ENCODE measurements around the gene COQ4.
"Not testable (repeated sequence)": the region's sequence is repeated elsewhere in the genome, so short reads cannot be mapped to it uniquely, and the experiment has no call there.

Gene COQ4

DNA sequence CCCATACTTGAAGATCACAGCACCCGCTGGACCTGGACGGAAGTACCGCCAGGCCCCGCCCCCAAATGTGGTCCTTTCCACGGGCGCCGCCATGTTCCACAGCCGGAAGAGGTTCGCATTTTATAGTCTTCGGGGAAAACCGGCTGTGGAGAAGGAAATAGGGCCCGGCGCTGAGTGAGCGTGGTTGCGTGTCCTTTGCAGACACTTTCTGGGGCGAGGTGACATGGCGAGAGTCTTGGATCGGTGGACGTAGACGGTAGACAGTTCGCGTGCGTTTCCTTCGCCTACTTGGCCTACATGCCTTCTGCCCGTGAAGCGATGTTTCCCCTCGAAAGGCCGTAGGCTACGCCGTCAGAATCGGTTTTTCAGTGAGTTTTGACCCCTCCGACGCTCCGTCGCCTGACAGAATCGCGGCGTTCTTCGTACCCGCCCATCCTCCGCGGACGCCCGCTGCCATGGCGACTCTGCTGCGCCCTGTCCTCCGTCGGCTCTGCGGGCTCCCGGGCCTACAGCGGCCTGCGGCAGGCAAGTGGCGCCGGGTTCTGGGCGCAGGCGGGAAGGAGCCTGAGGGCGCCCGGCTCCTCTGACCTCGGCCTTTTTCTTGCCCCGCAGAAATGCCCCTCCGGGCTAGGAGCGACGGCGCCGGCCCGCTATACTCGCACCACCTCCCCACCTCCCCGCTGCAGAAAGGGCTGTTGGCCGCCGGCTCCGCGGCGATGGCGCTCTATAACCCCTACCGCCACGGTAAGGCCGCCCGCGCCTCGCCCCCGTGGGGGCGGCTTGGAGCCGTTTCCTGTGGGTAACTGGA, at the start of gene COQ4, which contains the start of gene TRUB2:
TSS of gene COQ4 (plus strand) at position 436 of the 808 bp plus-strand sequence. CDS start at position 456, 20 bp downstream.
TSS of gene TRUB2 (minus strand) at position 44 of the 808 bp plus-strand sequence. CDS start at position 5, 39 bp downstream.
- peak; percentile 92 for DNase-seq

DNA sequence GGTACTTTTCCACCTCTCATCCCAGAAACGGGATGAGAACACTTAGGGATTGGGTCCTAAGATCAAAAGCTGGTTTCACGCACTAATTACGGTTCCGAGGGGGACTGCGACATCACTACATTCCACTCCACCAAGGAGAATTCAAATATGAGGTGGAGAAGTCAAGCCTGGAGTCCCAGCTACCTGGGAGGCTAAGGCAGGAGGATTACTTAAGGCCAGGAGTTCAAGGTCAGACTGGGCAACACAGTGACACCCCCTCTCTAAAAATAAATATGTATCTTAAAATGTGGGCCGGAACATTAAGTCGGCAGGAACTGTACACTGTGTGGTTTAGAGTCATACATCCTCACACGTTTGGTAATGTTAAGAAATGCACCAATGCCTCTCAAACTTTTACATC, 48.4 kb upstream of the COQ4 start:
- DNase-seq = no peak

DNA sequence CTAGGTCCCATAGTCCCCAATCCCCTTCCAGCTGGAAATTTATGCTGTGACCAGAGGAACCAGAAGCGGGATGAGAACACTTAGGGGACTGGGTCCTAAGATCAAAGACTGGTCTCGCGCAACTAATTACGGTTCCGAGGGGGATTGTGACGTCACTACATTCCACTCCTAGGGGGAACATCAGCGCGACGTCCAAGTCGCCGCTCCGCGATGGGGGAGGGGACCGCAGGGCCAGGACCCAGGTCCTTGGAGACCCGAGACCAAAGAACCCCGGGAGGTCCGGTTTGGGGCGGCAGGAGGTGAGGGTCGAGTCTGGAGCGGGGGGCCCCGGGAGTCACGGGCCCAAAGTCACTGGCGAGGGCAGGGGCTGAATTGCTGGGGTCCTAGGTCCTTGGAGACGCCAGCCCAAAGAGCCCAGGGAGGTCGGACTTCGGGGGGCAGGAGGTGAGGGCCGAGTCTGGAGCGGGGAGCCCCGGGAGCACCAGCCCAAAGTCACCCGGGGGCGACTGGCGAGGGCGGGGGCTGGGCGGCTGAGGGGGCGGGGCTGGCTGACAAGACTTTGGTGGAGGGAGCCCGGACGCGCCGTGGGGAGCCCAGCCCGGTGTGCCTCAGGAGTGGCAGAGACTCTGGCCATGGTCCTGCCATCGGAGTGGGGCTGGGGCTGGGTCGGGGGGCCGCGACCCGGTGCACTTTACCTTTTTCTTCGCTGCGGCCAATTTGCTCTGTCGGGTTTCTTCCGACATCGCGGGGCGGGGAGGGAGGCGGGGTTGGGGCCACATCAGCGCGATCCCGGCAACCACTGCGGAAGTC, 47.2 kb upstream of the COQ4 start, which contains the start of gene GOLGA2:
TSS of gene GOLGA2 (minus strand) at position 810 of the 810 bp plus-strand sequence. CDS start at position 779, 31 bp downstream.
- DNase-seq = no peak

DNA sequence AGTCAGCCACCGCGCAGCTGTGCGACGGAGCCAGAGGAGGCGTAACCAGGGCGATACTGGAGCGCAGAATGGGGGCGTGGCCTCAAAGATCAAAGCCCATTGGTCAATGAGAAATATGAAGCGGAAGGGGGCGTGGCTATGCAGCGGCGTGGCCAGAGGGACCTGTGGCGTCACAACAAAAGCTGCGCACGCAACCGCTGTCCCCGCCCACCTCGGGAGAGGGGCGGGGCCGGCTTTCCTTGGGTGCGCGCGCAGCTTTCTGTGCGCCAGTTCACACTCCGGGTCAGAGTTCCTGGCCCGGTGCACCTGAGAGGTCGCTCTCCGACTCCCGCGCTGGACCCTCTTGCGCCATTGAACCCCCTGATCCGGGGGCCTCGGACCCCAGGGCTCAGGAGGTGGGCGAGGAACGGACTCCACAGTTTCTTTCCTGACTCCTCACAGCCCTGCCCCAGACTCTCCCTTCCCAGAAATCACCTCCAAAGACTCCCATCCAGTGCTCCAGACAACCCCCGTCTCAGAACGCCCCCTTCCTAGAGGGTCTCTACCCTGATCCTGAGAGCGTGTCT, 46.5 kb upstream of the COQ4 start, which contains the start of gene SWI5:
TSS of gene SWI5 (plus strand) at position 269 of the 566 bp plus-strand sequence.
- peak; percentile 95 for DNase-seq

DNA sequence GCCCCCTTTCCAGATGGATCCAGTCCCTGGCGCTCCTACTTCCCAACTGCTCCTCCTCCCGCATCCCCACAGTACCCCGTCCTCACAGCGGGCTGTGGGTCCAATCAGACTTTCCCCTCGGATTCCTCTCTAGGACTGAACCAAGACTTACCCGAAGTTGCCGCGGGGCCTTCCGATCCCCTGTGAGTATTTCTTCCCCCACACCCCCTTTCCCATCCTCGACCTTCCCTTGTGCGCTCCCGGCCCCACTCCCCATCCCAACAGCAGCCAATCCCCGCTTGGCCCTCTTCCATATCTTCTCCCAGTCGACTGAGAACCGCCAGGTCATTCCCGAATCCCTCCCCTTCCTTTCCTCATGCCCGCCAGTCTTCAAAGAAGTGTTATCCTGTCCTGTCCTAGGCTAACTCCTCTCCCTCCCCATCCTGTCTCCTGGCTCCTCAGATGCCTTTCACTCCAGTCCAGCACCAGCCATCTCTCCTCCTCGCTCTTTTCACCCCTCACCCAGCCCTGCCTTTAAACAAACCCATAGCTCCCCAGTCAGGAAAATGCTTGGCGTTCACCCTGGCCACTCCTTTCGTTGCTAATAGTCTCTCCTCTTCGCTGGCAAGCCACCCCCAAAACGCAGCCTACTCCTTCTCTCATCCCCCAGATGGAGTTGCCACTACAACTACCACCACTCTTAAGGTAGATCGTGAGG, 45.9 kb upstream of the COQ4 start:
- no peak for DNase-seq

DNA sequence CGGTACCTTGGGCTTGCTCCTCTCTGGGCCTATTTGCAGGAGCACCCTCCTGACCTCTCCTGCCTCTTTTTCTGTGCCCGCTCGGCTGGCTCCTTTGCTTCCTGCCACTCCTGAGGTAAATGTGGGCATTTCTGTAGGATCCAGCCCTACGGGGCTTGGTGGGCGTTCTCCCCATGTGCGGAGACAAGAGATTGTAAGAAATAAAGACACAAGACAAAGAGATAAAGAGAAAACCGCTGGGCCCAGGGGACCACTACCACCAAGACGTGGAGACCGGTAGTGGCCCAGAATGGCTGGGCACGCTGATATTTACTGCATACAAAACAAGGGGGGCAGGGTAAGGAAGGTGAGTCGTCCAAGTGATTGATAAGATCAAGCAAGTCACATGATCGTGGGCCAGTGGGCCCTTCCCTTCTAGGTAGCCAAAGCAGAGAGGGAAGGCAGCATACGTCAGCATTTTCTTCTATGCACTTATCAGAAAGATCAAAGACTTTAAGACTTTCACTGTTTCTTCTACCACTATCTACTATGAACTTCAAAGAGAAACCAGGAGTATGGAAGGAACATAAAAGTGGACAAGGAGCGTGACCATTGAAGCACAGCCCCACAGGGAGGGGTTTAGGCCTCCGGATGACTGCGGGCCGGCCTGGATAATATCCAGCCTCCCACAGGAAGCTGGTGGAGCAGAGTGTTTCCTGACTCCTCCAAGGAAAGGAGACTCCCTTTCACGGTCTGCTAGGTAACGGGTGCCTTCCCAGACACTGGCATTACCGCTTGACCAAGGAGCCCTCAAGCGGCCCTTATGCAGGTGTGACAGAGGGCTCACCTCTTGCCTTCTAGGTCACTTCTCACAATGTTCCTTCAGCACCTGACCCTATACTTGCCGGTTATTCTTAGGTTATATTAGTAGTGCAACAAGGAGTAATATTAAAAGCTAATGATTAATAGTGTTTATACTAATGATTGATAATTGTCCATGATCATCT, 43.3 kb upstream of the COQ4 start:
- DNase-seq = not testable (repeated sequence)

DNA sequence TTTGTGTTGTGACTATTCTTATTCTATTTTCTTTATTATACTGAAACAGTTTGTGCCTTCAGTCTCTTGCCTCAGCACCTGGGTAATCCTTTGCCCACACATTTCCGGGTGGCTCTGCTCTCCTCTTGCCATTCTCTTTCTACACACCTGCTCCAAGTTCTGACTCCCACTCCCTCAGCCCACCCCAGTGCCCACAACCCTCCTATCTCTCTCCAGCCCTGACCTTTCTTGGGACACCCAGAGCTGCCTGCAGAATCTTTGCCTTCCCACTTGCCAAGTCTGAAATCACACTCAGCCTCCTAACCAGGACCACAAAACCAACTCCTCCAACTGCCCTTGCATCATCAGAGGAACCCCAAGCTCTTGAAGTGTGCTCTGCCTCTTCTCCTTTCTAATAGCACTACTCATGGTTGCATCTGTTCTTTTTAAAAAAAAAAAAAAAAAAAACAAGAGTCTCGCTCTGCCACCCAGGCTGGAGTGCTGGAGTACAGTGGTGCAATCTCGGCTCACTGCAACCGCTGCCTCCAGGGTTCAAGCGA, 42.5 kb upstream of the COQ4 start:
- no peak for DNase-seq

DNA sequence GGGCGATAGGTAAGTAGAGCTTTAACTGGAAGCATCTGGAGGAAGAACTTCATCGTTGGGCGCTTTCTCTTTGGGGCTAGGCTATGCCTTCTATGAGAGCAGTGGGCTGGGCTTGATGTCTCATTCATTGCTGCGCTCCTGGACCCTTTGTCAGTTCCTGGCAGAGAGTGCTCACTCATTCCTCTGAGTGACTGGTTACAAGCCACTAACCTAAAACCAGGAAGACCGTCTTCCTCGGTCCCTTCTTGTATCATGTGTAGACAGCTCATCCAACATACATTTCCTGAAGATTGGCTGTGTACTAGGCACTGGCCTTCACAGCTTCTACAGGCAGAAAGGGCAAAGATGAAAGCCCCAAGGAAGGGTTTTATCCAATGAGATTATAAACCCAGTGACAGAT, 40.1 kb upstream of the COQ4 start:
- DNase-seq = no peak

DNA sequence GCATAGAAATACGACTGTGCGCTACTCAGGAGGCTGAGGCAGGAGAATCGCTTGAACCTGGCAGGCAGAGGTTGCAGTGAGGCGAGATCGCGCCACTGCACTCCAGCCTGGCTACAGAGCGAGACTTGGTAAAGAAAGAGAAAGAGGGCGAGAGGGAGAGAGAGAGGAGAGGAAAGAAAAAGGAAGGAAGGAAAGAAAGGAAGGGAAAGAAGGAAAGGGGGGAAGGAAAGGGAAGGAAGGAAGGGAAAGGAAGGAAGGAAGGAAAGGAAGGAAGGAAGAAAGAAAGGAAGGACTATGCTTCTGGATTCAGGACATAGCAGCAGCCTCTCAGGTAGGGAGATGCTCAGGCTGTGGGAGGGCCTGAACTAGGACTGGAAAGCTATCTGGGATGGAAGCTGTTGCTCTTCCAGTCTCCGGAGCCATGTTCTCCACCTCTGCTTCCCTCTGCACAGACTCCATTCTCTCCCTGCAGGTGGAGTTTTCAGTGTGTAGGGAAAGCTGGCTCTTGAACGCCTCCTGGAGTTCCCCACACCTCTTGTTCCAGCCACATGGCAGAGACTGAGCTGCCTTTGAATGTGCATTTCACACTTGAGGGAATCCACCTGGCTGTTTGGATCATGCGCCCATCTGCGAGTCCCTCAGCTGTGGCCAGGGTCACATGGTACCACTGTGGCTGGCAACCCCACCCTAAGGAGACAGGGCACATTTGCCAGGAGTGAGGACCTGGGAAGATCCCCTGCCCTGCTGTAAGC, 37.4 kb upstream of the COQ4 start:
- no peak for DNase-seq

DNA sequence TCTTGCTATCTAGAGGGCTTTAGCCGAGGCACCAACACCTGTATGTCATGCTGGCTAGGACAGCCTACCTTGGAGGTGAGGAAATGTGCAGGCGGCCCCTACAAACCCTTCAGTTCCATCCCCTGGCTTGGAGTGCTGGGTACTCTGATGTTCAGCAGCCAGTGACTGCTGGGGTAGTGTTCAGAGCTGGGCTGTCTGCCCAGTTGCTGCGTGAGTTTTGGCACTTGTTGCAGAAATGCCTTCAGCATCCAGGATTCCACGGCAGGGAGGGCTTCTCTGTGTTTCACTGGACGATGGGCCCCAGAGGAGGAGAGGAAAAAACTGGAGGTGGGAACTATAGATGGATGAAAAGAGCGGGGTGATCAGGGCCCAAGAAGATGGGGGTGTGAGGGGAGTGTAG, 36.2 kb upstream of the COQ4 start:
- peak; percentile 18 for DNase-seq

DNA sequence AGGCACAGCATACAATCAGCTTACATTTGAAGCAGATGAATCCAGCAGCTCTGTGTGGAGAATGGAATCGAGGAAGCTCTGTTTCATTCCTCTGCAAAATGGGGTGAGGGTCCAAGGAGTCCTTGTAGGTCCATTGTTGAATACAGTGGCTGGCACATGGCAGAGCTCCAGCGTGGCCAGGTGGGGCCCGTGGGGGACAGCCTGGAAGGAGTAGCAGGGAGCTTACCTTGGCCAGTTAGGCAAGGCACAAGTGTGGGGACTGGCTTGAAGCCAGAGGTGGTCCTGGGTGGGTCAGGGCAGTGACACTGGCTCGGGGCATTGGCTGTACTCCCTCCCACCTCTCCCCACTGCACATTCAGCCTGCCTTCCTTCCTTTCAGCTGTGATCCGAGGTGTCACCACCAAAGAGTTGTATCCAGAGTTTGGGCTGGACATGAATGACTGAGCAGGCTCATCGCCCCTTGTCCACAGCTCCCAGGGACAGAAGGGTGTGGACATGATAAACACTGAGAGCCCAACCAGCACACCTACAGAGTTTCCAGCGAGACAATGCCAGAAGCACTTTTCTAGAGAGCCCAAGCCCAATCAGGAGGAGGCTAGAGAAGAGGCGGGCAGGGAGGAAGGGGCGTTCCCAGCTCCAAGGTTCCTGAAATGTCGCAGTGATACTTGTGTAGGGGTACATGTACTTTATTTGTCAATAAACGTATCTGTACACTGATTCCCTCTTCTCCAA, 34.2 kb upstream of the COQ4 start:
- DNase-seq = no peak

DNA sequence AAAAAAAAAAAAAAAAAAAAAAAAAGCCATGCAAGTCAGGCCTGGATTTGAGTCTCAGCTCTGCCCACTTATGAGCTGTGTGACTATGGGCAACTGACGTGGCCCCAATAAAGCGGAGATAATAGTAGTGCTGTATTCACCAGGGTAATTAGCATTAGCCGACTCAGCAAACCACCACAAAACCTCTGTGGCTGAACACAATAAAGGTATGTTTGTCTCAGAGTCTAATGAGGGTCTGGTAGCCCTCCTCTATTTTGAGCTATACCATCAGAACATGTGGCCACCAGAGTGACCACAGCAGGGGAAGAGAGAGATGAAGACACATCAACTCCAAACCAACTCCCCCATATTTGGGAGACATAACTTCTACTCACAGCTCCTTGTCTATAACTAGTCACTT, 30.6 kb upstream of the COQ4 start:
- no peak for DNase-seq

DNA sequence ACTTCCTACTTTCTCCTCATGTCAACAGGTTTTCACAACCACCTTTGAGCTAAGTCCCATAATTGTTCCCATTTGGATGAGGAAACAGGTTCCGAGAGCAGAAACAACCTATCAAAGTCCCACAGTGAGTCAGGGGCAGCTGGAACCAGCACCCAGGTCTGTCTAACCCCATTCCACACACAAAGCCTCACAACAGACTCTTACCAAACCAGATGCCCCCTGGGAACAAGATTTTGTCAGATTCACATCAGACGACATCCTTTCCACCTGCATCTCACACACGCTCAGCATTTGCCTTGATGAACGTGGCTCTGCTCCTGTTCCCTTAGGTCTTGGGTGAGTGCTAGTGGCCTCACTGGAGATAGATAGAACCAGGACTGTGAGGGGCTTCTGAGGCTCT, 29.5 kb upstream of the COQ4 start:
- DNase-seq = no peak

DNA sequence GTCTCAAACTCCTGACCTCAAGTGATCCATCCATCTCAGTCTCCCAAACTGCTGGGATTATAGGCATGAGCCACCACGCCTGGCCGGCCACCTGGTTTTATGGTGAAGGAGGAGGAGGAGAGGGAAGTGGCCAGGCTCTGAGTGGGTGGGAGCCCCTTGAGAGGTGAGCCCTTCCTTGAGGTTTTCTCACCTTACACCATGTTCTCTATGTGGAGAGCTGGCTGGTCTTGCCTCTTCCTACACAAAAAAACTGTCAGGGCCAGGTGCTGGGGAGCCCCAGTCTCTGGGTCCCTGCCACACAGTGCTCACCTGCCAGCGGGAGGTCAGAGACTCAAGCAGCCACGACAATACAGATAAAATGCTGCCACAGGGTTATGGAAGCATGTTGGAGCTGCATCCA, 28.5 kb upstream of the COQ4 start:
- no peak for DNase-seq

DNA sequence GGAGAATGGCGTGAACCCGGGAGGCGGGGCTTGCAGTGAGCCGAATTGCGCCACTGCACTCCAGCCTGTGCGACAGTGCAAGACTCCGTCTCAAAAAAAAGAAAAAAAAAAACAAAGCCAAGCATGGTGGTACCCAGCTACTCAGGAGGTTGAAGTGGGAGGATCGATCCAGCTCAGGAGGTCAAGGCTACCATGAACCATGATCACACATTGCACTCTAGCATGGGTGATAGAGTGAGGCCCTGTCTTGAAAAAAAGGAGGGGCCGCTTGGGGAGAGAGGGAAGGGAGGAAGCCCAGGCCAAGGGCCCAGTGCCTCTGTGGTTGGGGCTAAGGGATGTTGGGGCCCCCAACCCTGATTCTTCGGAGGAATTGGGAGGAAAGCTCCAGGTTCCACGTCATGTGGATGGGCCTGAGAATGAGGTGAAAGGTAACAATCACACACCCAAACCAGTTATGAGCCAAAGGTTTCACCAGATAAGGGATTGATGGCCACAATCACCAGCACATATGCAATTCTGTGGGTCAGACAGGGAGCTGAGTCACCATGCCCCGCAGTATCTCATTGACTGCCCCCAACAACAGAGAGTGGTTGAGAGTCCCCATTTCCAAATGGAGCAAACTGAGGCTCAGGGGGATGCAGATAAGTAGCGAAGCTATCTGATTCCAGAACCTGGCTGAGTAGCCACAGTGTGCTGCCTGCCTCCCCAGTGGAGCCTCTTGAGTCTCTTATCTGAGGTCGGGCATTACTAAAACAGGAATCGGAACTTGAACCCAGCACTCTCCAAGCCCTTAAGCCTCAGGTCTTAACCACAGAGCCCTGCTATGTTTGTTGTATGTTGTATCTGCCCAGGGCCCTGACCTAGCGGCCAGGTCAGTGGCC, 26.1 kb upstream of the COQ4 start:
- no peak for DNase-seq

DNA sequence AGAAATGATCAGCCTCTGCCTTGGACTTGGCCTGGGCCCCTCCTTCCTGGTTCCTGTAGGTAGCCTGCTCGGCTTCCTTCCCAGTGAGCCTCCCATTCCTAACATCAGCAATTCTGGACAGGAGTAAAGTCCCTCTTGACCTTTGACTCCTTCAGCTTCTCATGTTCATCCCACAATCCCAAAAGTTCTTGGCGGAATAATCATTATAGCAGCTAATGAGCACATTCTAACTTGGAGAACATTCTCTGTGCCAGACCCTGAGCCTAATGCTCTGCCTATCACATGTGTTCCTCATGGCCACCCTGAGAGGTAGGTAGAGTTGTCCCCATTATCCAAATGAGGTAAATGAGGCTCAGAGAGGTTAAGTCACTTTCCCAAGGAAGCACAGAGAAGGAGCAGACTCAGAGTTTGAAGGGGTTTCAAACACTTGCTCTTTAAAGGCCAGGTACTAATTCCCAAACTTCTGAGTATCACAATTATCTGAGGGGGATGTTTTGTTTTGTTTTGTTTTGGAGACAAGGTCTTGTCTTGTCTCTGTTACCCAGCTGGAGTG, 25.3 kb upstream of the COQ4 start:
- DNase-seq = no peak

DNA sequence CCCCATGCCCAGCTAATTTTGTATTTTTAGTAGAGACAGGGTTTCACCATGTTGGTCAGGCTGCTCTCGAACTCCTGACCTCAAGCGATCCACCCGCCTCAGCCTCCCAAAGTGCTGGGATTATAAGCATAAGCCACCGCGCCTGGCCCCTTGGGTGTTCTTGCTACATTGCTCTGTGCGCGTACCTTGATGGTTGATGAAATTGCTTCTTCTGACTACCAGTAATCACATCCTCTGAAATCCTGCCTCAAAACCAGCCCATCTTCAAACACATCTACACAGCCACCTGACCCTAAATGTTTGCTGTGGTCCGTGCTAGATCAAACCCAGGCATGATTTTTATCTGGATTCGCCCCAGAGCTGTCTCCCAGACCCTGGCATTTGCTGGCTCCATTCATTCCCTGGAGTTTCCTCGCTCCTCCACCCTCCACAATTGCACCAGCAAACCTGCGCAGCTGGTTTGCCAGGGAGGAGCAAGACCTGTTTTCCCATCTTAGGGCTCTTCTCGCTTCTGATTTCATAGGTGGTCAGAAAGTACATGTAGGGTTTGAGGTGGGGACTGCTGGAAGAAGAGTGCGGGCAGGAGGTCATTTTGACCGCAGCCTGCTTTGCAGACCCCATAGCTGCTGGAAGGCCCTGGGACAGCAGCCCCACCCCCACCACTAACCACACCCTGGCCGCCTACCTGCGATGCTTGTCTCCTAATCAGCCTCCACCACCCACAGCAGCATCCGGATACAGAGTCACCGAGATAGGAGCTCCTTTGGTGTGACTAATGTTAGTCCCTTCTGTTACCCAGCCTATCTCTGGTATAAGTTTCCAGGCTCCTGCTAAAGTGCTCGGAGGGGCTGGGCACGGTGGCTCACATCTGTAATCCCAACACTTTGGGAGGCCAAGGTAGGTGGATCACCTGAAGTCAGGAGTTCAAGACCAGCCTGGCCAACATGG, 23.8 kb upstream of the COQ4 start:
- DNase-seq = no peak

Measured in DMS79 (cell line).